ENCODE data around the gene ZW10.

DNA sequence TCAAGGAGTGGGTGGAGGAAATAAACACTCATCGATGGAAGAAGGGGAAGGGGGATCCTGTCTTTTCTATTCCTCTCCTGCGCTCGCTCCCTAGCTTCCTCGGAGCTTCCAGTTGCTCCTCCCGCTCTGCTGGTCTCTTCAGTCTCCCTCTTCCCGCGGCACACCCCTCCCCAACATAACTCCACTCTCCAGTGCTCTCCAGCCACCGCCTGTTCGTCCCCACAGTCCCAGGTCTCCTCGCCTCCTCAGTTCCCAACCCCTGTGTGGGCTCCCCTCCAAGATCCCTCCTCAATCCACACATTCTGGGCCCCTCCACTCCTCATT lies 438 bp downstream of the ZW10 start:
- TF ChIP-seq POLR2A (IDR thresholded peaks at IDR 0.05; ENCODE audit: low read depth): no peak
- TF ChIP-seq, protein P1, sequence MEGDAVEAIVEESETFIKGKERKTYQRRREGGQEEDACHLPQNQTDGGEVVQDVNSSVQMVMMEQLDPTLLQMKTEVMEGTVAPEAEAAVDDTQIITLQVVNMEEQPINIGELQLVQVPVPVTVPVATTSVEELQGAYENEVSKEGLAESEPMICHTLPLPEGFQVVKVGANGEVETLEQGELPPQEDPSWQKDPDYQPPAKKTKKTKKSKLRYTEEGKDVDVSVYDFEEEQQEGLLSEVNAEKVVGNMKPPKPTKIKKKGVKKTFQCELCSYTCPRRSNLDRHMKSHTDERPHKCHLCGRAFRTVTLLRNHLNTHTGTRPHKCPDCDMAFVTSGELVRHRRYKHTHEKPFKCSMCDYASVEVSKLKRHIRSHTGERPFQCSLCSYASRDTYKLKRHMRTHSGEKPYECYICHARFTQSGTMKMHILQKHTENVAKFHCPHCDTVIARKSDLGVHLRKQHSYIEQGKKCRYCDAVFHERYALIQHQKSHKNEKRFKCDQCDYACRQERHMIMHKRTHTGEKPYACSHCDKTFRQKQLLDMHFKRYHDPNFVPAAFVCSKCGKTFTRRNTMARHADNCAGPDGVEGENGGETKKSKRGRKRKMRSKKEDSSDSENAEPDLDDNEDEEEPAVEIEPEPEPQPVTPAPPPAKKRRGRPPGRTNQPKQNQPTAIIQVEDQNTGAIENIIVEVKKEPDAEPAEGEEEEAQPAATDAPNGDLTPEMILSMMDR (IDR thresholded peaks at IDR 0.05): no peak
- TF ChIP-seq POLR2AphosphoS5 (IDR thresholded peaks at IDR 0.05): no peak
- no peak for TF ChIP-seq EP300 (IDR thresholded peaks at IDR 0.05)

All from esophagus muscularis mucosa (tissue), 4 donors.